HS-27A (cell line): ENCODE measurements around the gene CCDC170.
"Not testable (repeated sequence)": the region's sequence is repeated elsewhere in the genome, so short reads cannot be mapped to it uniquely, and the experiment has no call there.

Experiments
- DNase-seq: peaks from one replicate; pipeline ENCODE4 v3.0.0-alpha.2; 2012; ENCODE audit warnings: low read depth, missing footprints

CCDC170 gene

GRCh38 chr6:151493161-151493803, 535 bp upstream of the CCDC170 start:
- no peak for DNase-seq

- DNase-seq = no peak
These were observed 568 bp downstream of the CCDC170 start for GRCh38 chr6:151494235-151494935.

- no peak for DNase-seq
These were observed 1.1 kb downstream of the CCDC170 start for GRCh38 chr6:151494936-151495320.

- DNase-seq = no peak
These were observed 1.6 kb downstream of the CCDC170 start for GRCh38 chr6:151495380-151495779.

- DNase-seq = no peak
These were observed 4.1 kb downstream of the CCDC170 start for GRCh38 chr6:151497905-151498304.

GRCh38 chr6:151498327-151498726, 4.5 kb downstream of the CCDC170 start:
- no peak for DNase-seq

- no peak for DNase-seq
These were observed 5.7 kb downstream of the CCDC170 start for GRCh38 chr6:151499551-151499950.

- no peak for DNase-seq
These were observed 7.8 kb downstream of the CCDC170 start for GRCh38 chr6:151501511-151502136.

GRCh38 chr6:151502499-151502898, 8.7 kb downstream of the CCDC170 start:
- no peak for DNase-seq

- no peak for DNase-seq
These were observed 12.9 kb downstream of the CCDC170 start for GRCh38 chr6:151506761-151507160.

GRCh38 chr6:151509048-151509447, 15.2 kb downstream of the CCDC170 start:
- no peak for DNase-seq

- DNase-seq = no peak
These were observed 18.7 kb downstream of the CCDC170 start for GRCh38 chr6:151512481-151512880.

GRCh38 chr6:151514000-151514730, 20.3 kb downstream of the CCDC170 start:
- DNase-seq = no peak

- not testable (repeated sequence) for DNase-seq
These were observed 25.2 kb downstream of the CCDC170 start for GRCh38 chr6:151518992-151519391.

GRCh38 chr6:151523034-151523433, 29.2 kb downstream of the CCDC170 start:
- no peak for DNase-seq

GRCh38 chr6:151524059-151524458, 30.2 kb downstream of the CCDC170 start:
- DNase-seq = no peak

GRCh38 chr6:151534576-151534975, 40.8 kb downstream of the CCDC170 start:
- DNase-seq = peak; percentile 33

- no peak for DNase-seq
These were observed 41.8 kb downstream of the CCDC170 start for GRCh38 chr6:151535476-151536187.

GRCh38 chr6:151536188-151536479, 42.3 kb downstream of the CCDC170 start:
- no peak for DNase-seq

- DNase-seq = no peak
These were observed 43.7 kb downstream of the CCDC170 start for GRCh38 chr6:151537556-151537955.

- DNase-seq = no peak
These were observed 45.9 kb downstream of the CCDC170 start for GRCh38 chr6:151539506-151540268.
